Measurements from ENCODE around the gene KRT82.
"Not testable (repeated sequence)": the region's sequence is repeated elsewhere in the genome, so short reads cannot be mapped to it uniquely, and the experiment has no call there.

KRT82 gene

DNA sequence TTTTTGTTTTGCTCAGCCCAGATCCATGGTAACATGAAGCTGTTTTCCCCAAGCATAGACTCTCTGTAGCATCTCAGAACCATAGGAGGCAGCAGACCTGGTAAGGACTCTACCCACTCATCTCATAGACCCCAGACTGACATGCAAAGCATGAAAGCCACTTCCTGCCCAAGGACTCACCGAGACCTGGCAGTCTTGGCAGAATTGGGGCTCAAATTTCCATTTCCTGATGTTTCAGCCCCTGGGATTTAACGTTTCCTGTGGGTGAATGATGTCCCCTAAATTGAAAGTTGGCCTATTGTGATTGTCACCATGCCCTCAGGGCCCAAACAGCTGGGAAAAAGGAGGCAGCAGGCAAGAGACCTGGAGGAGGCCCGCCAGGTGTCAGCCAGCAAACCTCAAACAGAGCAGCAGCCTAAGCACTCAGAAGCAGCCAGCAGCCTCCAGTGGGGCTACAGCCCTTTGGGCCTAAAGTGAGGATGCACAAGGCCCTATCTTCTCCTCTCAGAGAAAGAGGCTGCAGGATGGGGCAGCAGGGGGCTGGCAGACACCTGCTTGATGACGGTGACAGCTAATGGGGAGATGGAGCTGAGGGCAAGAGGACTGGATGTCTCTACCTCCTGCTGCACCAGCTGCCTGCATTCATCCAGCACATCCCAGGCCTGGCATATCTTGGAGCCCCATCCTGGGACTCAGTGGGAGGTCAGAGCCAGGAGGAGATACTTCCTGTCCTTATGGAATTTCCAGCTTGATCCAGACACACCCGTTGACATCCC is 47.4 kb downstream of the KRT82 start:
- no peak for DNase-seq

DNA sequence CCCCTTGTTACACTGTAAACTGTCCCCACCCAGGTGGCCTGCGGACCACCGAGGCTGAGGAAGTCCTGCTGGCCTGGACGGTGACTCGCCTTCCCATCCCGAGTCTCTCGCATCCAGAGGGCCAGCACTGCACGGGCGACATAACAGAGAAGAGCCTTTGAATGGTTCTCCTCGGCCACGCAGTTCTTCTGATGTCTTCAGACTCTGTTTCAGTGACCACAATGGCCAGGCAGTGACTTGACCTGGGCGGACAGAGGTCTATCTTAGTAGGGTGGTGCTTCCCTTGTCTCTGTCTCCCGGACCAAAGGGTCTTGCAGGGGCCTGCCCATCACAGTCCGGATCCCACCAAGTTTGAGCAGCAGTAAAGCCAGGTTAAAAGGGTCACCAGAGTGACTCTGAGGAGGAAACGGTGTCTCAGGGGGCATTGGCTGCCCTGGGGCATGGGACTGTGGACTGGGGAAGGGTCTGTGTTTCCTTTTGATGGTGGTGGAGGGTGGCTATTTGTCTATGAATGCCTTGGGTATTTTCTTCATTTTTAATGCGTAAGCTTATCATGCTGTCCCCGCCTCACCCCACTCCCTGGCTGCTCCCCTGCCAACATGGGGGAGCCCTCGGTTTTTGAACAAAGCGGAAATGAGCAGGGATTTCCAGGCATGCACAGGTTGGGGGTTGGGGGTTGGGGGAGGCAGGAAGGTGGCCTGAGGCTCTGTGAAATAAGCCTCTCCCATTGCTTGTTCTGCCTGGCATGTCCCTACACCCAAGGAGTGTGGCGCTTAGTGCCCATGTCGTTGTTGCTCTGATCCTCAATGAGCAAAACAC is 49.2 kb downstream of the KRT82 start:
- DNase-seq: no peak

DNA sequence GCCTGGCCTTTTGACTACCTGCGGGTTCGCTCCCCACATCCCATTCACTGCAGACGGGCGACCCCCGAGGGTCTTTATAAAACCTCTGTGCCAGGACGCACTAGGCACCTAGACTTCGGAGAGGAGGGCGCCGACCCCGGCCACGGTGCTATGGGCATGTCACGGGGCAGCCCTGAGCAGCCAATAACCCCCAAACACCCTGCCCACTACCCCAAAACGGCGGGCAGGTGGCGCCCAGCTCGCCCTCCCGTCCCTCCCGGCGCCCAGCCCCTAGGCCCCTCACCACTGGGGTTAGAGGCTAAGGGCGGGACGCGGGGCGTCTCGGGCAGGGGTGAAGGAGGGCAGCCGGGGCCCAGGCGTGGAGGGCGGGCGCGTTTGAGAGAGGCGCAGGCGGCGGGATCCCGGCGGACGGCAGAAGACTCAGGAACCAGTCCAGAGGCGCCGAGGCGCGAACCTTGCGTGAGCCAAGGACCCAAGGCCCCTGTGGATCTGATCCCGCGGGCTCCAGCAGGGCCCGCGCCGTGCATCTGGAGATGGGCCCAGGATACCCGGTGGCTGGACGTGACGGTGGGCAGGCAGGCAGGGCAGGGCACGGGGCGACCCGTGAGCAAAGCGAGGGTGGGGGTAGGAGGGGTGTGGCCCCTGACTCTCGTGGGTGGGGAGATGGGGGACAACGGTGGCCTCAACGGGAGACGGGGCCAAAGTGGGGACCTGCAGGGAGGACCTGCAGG is 49.9 kb downstream of the KRT82 start:
- DNase-seq: no peak

DNA sequence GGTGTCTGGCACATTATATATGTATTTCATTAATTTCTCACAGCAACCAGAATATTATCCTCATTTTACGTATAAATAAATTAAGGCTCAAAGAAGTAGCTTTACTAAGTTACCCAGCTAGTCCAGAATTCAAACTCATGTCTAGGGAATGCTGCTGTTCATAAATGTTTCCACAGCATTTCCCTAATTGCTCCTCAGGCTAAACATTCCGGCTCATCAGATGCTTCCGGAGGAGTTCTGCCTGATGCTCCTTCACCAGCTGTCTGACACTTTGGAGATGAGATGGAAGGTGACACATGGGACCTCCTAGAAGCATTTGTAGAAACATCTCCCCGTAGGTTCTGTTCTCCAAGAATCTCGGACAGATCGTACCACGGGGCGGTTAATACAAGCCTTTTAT is 51.0 kb downstream of the KRT82 start:
- DNase-seq: no peak

DNA sequence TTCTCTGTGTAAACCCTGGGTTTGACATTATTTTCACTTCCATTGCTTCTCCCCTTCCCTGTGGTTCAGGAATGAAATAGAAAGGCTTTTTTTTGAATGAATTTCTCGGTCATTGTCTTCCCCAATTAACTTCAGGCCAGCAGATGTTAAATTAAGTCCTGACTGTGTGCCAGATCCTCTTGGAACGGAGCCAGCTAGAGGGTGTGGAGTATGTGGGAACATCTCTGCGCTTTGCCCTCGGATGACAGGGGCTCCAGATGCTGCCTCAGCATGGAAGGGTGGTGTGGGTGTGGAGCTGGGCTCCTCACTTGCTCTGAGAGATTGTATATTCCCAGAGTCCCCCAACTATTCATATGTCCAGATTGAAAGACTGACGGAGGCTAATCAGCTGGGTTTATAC is 51.9 kb downstream of the KRT82 start:
- no peak for DNase-seq

DNA sequence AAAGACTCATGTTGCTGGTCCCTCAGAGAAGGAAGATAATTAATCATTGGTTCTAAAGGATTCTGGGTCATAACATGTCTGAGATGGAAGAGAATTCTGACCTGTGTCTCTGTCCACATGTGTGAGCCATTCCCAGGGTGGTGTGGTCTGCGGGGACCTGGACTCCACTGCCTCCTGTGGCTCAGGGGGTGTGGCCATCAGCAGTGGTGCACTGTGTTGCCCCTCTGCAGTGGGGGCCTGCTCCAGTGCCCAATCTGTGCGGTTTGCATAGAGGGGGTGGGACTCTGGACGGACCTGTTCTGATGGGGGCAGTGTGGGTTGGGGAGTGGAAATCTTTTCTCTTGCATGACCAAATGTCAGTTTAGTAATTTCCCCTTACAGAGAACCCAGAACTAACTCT is 52.4 kb downstream of the KRT82 start:
- no peak for DNase-seq

DNA sequence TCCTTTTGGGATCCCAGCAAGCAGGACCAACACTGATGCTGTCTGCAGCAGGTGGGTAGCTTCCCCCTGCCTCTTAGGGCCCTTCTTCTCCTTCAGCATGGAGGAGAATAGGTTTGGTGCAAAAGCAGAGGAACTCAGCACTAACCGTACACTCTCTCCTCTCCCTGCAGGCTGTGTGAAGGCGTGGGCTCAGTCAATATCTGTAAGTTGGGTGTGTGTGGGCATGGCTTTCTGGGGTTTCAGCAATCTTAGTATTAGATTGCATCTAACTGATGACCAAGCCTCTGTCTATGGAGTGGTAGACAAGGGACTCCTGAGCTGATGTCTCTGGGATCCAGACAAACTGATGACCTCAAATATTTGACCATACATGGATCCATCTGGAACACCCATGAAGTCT is 53.2 kb downstream of the KRT82 start:
- no peak for DNase-seq

DNA sequence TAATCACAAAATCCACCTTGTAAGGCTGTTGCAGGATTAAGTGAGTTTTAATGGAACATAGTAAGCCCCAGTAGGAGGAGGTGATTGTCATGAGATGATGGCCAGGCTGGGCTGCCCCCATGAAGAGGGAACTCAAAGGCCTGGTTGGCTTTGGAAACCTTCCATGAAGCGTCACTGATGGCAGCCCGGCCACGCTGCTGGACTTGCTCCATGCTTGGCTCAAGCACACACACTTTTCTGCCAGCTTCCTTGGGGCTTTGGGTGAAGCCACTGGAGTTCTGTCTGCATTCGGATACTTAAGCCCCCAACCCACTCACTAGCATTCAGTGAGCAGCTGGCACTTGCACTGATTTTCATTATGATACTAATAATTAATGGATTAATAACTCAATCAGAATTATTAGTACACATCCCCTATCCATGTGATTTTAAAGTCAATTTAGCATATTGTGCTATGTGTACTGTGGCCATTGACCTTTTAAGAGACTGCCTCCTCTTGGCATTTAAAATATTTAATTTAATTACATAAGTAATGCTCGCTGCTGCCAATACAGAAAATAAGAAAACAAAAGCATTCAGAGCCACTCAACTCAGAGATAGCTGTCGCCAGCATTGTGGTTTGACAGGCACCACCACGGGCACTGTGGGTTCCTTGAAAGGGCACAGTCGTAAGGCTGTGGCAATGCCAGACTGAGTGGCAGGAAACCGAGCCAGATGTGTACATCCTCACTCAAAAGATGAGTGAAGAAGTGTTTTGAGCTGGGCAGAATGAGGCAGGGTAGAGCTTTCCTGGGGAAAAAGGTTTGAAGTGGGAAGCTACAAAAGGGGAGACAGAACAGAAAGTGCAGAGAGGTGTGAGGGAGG is 54.7 kb downstream of the KRT82 start:
- no peak for DNase-seq

DNA sequence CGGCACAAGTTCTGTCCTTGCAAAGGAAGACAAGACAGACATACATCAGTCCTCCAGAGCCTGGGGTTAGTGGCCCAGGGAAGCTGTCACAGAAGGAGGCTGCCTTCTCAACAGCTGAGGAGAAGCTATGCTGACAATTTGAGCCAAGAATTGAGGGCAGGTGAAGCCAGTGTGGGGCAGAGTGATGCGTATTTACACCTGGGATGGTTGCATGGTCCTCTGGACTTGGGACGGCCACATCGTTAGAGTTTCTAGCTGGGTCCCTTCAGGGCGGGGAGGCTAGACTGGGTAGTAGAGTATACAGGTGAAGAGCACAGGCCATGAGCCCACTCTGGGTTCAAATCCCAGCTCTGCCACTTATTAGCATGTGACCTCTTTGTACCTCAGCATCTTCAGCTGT is 55.3 kb downstream of the KRT82 start:
- no peak for DNase-seq

DNA sequence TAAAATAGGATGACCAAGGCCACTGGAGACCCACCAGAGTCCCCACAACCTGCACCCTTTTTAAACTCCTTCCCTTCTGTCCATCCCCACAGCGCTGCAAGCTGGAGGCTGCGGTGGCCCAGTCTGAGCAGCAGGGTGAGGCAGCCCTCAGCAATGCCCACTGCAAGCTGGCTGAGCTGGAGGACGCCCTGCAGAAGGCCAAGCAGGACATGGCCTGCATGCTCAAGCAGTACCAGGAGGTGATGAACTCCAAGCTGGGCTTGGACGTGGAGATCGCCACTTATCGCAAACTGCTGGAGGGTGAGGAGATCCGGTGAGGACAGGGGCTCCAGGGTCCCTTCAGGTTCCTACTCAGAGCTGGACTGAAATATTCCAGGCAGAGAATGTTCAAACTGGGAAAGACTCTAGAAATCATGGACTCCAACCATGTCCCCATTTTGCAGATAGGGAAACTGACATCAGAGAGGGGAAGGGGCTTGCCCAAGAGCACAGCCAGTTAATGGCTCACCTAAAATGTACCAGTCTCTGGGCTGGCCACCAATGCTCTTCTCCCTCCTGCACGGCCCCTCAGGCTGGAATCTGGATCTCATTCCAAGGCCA is 56.0 kb downstream of the KRT82 start:
- DNase-seq: no peak

DNA sequence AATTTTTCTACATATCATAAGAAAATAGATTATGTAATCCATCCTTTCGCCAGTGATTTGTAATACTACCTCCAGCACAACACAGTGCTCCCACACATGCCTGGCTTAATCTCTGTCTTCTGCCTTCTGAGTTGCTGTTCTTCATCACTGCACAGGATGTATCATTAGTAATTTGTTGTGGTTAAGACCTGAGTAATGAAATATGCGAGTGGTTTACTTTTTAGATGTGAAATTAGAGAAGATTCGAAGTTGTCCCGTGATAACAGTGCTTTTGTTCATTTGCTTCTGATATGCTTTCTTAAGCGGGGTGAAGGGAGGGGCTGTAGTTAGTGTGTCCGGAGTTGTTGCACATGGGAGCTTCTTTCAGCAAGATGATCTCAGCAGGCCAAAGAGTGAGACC is 56.9 kb downstream of the KRT82 start:
- no peak for DNase-seq

DNA sequence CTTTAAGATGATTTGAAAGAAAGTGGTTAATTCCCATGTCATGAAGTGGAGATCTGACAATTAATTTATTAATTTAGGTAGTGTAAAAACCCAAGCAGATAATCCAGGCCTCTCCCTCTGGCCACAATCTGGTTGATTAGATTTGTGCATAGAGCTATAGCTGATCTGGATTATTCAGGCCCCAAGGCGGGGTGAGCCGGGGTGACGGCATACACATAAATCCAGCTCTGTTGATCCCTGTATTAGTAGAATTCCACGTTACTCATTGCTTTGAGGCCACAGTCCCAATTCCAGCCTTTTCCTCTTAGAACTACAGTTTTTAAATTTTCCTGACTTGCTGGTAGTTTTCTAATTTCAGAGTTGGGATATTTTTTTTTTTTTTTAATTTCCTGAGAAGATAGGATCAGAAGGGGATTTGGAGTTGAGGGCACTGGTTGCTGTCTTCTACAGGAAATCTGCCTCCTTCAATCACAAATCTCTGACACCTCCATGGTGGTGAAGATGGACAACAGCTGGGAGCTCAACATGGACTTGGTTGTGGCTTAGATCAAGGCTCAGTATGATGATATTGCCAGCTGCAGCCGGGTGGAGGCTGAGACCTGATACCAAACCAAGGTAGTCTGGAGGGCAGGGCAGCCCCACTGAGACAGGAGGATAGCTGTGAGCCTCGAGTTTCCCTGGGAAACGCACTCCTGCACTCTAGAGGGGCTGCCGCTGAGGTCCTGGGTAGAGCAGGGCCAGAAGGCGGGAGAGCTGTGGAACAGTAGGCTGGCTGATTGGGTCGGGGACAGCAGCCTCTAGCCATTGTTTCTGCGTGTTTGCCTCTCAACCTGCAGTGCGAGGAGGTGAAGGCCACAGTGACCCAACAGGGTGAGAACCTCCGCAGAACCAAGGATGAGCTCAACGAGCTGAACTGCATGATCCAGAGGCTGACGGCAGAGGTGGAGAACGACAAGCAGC is 58.3 kb downstream of the KRT82 start:
- no peak for DNase-seq

DNA sequence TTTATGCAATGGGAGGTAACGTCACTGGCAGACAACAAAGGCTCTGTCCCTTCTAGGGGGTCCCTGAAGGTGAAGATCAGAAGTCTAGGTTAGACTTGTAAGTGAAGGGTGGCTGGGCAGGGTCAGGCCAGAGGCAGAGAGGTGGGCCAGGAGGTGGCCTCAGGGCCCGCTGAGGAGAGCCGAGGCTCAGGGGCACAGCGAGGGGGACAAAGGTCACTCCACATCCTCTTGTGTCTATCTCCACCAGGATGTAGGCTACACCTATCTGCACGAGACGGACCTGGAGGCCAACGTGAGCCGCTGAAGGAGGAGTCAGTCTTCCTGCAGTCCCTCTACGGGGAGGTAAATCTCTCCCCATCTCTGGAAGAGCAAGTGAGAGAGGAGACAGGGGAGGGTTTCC is 59.1 kb downstream of the KRT82 start:
- DNase-seq: no peak

DNA sequence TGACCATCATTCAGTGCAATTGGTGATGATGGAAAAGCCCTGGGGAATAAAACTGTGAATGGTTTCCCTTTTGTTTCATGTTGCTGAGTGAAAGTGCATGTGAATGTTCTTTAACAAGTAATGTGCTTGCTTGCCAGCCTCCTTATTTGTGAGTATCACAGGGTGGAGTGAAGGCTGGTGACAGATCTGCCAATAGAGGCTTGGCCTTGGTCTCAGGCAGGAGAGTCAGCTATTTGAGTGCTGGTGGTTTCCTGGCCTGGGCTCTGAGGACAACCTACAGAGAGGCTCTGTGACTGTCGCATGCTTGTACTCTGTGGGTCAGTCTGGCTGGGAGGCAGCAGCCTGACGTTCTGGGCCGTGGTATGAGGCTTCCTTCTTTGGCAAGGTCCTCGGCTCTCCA is 59.5 kb downstream of the KRT82 start:
- no peak for DNase-seq

DNA sequence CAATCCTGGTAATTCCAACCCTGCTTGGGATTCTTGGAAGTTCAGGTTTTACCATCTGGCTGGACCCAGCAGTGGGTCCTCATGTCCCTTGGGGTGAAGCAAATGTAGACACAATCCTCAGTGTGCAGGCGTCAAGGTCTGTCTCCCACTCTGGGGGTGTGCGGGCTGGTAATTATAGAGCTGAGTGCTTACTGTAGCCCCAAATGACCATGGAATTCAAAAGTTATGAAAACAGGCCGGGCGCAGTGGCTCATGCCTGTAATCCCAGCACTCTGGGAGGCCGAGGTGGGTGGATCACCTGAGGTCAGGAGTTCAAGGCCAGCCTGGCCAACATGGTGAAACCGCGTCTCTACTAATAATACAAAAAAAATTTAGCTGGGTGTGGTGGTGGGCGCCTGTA is 61.1 kb downstream of the KRT82 start:
- not testable (repeated sequence) for DNase-seq

DNA sequence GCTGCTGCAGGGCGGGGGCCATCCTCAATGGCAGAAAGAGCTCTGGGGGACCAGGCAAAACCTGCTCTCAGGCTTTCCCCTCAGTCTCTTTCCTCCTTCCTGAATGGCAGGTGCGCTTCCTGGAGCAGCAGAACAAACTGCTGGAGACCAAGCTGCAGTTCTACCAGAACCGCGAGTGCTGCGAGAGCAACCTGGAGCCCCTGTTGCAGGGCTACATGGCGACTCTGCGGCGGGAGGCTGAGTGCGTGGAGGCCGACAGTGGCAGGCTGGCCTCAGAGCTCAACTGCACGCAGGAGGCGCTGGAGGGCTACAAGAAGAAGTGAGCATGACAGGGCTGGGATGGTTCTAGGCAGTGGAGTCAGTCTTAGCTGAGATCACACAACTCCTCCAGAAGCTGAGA is 62.0 kb downstream of the KRT82 start:
- DNase-seq: no peak

All from MV-4-11 (cell line).